Adrenal gland (tissue), 12 donors: ENCODE data around the gene INPP5A. TPM values are rescaled to one million over a fixed set of nuclear protein-coding genes. Genes with fewer than 3 reads are reported as not detected.

ENCODE experiments used
- DNase-seq, 7 donors: peaks; one replicate each; pipeline ENCODE4 v3.0.0-alpha.2; 2019 to 2020
- H3K27ac ChIP-seq, 5 donors: fragments of 200-600 bp; sonication (generic) in 4 of 5; 1 replicate in 3 of 5; 2 replicates in 2 of 5; pipeline versions ENCODE4 v1.5.1 to v1.8.0; 2016 to 2020; ENCODE audit warnings: mild to moderate bottlenecking in 1 of 5
- H3K27me3 ChIP-seq: fragments of 200-600 bp; 2 replicates; pipeline ENCODE4 v1.8.0; 2021
- H3K36me3 ChIP-seq, 2 donors: fragments of 200-600 bp; replicated peaks in 1 of 2; 1 replicate in 1 of 2; 2 replicates in 1 of 2; pipeline versions ENCODE4 v1.5.1 to v1.8.0; 2018 to 2022
- H3K4me1 ChIP-seq, 2 donors: fragments of 200-600 bp; replicated peaks in 1 of 2; 1 replicate in 1 of 2; 2 replicates in 1 of 2; pipeline versions ENCODE4 v1.5.1 to v1.8.0; 2018 to 2021
- H3K4me3 ChIP-seq, 4 donors: fragments of 200-600 bp; sonication (generic) in 3 of 4; one replicate each; pipeline ENCODE4 v1.5.1; 2016 to 2018
- H3K9me3 ChIP-seq, 3 donors: fragments of 200-600 bp; sonication (generic) in 1 of 3; replicated peaks in 1 of 3; 1 replicate in 2 of 3; 2 replicates in 1 of 3; pipeline versions ENCODE4 v1.5.1 to v1.8.0; 2016 to 2021
- POLR2A ChIP-seq, 2 donors: fragments of 450-650 bp; IDR thresholded peaks; one replicate each; pipeline ENCODE4 v1.6.1; 2017; ENCODE audit warnings: antibody characterized with exemption in 2 of 2, mild to moderate bottlenecking in 2 of 2, moderate library complexity in 1 of 2
- WGBS, 4 donors: extraction: QIAGEN DNeasy Blood & Tissue Kit in 2 of 4; methylation state at CpG; one replicate each; pipeline versions ENCODE4 v1.1.5 to v1.1.7; 2013 to 2017; 5-methylcytosine and 5-hydroxymethylcytosine counted together
- intact Hi-C, 2 donors: fragments of 100-400 bp; cut with DNase I; formaldehyde crosslinking; loops; one replicate each; pipeline versions ENCODE4 v1.14.1 to v1.15.0; 2022 to 2023
- polyA plus RNA-seq, 3 donors: library from polyadenylated mRNA; stranded (reverse); fragments of 200-250 nt in 2 of 3; fragments of 350-450 nt in 1 of 3; fragmentation: Illumina TruSeq in 1 of 3; extraction: RNeasy Lipid Tissue Mini Kit (QIAGEN cat#74804) in 1 of 3; gene quantifications; one replicate each; pipeline ENCODE4 v1.2.3, GENCODE V29; 2013 to 2014
- total RNA-seq, 9 donors: library from RNA; depleted of rRNA in 4 of 9; stranded (reverse); fragments of >200 nt in 4 of 9; fragments of 120-200 nt in 1 of 9; fragmentation: NEBNext Ultra II Directional in 1 of 9; extraction: Animal tissue kit (Norgen Biotek cat#: 25700) in 1 of 9; gene quantifications; one replicate each; pipeline versions ENCODE4 v1.1.0 to v1.2.4, GENCODE V29; 2013 to 2023
- TF ChIP-seq, protein P1 (sequence below), 6 experiments: fragments of 450-650 bp in 4 of 6; fragments of 200-600 bp in 2 of 6; sonication (generic) in 1 of 6; IDR thresholded peaks; 1 replicate in 5 of 6; 2 replicates in 1 of 6; pipeline versions ENCODE4 v1.5.1 to v1.8.0; 2016 to 2021; ENCODE audit warnings: antibody characterized with exemption in 6 of 6, mild to moderate bottlenecking in 2 of 6, moderate library complexity in 1 of 6
- donor health status: healthy with polysubstance abuse.
- donor health status: Bipolar disorder and iron deficiency.
- donor health status: DM: yes; HTN: yes; CAD: no.
- donor health status: DM: no; HTN: no; CAD: no.
- donor health status: DM: no; HTN: no; CAD: no.
- donor health status: DM: yes; HTN: yes; CAD: no.

The INPP5A gene
- total and polyA plus RNA-seq, 12 donors: 13.5 to 62.9 (median 37.5) TPM

GRCh38 chr10:132685921-132686680 lies 148.5 kb downstream of the INPP5A start:
- Histone ChIP-seq H3K4me1 (peaks cover 3 to 12% of the 10 kb centered on the region in 2 donors), H3K4me3 (no peak overlapping the region), H3K27me3 (no peaks in the 10 kb centered on the region), H3K9me3 (no peaks in the 10 kb centered on the region), H3K36me3 (peaks cover 0 to under 1% of the 10 kb centered on the region in 2 donors), H3K27ac (no peak overlapping the region)
- DNase-seq: peak in 4 of 7 donors; percentile 1 to 41 (median 8)
- WGBS, 4 donors: 92 to 97% (median 95%) methylated on average over 15 to 25 of the region's 25 CpGs
- intact Hi-C loops: no loop called here
- no peak for TF ChIP-seq POLR2A (IDR thresholded peaks at IDR 0.05)
- TF ChIP-seq, protein P1, sequence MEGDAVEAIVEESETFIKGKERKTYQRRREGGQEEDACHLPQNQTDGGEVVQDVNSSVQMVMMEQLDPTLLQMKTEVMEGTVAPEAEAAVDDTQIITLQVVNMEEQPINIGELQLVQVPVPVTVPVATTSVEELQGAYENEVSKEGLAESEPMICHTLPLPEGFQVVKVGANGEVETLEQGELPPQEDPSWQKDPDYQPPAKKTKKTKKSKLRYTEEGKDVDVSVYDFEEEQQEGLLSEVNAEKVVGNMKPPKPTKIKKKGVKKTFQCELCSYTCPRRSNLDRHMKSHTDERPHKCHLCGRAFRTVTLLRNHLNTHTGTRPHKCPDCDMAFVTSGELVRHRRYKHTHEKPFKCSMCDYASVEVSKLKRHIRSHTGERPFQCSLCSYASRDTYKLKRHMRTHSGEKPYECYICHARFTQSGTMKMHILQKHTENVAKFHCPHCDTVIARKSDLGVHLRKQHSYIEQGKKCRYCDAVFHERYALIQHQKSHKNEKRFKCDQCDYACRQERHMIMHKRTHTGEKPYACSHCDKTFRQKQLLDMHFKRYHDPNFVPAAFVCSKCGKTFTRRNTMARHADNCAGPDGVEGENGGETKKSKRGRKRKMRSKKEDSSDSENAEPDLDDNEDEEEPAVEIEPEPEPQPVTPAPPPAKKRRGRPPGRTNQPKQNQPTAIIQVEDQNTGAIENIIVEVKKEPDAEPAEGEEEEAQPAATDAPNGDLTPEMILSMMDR (IDR thresholded peaks at IDR 0.05): no peak

DNA sequence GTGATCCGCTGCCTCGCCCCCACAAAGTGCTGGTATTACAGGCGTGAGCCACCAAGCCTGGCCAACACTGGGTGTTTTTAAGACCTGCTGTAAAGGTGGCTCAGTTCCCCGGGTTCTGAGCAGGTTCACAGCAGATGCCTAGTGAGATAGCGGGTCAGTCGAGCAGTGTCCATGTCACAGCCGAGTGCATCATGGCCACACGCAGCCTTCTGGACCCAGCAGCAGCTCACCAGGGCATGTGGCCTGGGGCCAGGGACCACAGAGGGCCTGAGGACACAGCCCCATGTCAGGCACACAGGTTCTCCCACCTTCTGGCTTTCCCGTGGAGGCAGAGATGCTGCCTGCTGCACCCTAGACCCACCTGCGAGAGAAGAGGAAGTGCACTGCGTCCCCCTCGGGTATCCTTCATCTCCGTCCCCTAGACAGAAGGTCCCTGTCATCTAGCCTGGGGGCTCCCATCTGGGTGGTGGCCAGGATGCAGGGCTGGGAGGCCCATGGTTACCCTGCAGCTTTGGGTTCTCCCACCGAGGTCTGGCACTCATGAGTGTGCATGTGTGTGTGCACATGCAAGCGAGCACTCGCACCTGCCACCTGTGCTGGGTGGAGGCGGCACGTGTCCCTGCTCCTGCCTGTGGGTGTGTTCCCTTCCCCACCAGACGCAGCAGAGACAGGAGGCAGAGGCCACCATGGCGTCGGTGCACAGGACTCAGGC lies 149.8 kb downstream of the INPP5A start:
- peak in 1 of 7 donors; percentile 44 for DNase-seq
- intact Hi-C loops: no loop called here
- 90 to 95% (median 93%) methylated on average over 7 to 21 of the region's 21 CpGs for WGBS, 4 donors

GRCh38 chr10:132687893-132688579 lies 150.4 kb downstream of the INPP5A start:
- 75 to 85% (median 82%) methylated on average over 6 to 14 of the region's 14 CpGs for WGBS, 4 donors
- H3K27me3 ChIP-seq: no peaks in the 10 kb centered on the region
- intact Hi-C loops: no loop called here
- H3K36me3 ChIP-seq: peaks cover 0 to 5% of the 10 kb centered on the region in 2 donors
- H3K9me3 ChIP-seq: no peaks in the 10 kb centered on the region
- H3K27ac ChIP-seq: no peak overlapping the region
- peak in 1 of 7 donors; percentile 29 for DNase-seq
- H3K4me1 ChIP-seq: peaks cover 3 to 12% of the 10 kb centered on the region in 2 donors
- H3K4me3 ChIP-seq: no peak overlapping the region
- TF ChIP-seq, protein P1 (IDR thresholded peaks at IDR 0.05): no peak

More for the DNA sequence above, 149.8 kb downstream of the INPP5A start:
- Histone ChIP-seq H3K4me3 (no peak overlapping the region), H3K27me3 (no peaks in the 10 kb centered on the region), H3K36me3 (peaks cover 0 to 5% of the 10 kb centered on the region in 2 donors), H3K27ac (no peak overlapping the region), H3K9me3 (no peaks in the 10 kb centered on the region), H3K4me1 (peaks cover 3 to 12% of the 10 kb centered on the region in 2 donors)
- no peak for TF ChIP-seq POLR2A (IDR thresholded peaks at IDR 0.05)
- TF ChIP-seq, protein P1 (IDR thresholded peaks at IDR 0.05): no peak
